ENCODE data around the gene PSG2. TPM values are rescaled to one million over a fixed set of nuclear protein-coding genes. Genes with fewer than 3 reads are reported as not detected.
"Not testable (repeated sequence)": the region's sequence is repeated elsewhere in the genome, so short reads cannot be mapped to it uniquely, and the experiment has no call there.

Gene PSG2
- total RNA-seq, 2 donors from 2014 or later = 0.15 TPM; not detected in 1

DNA sequence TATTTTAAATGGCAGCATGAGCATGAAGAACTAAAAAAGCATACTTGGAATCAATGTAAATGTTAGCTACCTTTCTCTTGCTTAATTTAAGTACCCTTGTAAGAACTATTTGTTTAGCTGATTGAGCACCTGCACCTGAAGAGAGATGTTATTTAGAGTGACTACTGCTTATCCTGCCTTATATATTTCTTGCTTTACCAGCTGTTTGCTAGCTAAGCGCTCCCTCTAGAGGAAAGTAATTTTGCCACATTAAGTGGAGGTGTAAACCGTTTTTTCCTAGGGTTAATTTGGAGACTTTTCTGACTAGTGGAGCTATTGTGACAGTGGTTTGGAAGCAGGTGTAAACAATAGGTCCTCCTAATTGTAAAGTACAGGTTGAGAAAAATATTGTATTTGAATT is 19.4 kb upstream of the PSG2 start:
- H3K27ac Mint-ChIP-seq = no peak overlapping the region
- peaks cover 14% of the 10 kb centered on the region for H3K9me3 Mint-ChIP-seq
- H3K27me3 Mint-ChIP-seq = peaks cover 4% of the 10 kb centered on the region
- ATAC-seq (replicated peaks) = no peak
- H3K36me3 Mint-ChIP-seq (ENCODE audit: low read depth) = no peaks in the 10 kb centered on the region
- H3K4me1 Mint-ChIP-seq = no peaks in the 10 kb centered on the region
- H3K4me3 Mint-ChIP-seq = no peak overlapping the region

DNA sequence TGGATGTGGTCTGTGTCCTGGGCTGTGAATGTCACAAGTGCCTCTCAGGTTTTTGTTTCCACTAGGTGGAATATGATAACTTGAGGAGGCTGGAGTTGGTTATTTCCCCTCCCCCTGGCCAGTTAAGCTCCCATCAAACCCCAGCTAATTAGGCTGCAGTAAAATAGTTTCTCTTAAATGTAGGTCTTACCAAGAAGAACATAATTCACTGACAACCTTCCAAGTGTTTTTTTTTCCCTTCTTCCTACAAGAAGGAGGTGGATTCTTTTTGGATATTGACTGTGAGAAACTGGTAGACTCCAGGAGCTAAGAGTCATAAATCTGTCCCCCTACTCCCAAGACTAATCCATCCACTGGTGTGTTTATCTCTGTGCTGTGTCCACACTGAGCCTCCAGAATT is 15.9 kb upstream of the PSG2 start:
- H3K4me3 Mint-ChIP-seq; ATAC-seq (replicated peaks); H3K9me3 Mint-ChIP-seq; H3K4me1 Mint-ChIP-seq; H3K36me3 Mint-ChIP-seq (ENCODE audit: low read depth); H3K27ac Mint-ChIP-seq: not testable (repeated sequence)
- H3K27me3 Mint-ChIP-seq = peaks cover 10% of the 10 kb centered on the region

DNA sequence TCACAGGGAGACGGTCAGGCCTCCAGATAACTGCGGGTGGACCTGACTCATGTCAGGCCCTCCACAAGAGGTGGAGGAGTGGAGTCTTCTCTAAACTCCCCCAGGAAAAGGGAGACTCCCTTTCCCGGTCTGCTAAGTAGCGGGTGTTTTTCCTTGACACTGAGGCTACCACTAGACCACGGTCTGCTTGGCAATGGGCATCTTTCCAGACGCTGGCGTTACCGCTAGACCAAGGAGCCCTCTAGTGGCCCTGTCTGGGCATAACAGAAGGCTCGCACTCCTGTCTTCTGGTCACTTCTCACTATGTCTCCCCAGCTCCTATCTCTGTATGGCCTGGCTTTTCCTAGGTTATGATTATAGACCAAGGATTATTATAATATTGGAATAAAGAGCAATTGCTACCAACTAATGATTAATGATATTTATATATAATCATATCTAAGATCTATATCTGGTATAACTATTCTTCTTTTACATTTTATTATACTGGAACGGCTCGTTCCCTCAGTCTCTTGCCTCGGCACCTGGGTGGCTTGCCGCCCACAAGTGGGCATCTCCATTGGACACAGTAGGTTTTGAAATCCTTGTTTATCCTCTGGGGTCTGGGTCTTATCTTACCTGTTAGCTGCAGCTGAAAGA is 5.3 kb upstream of the PSG2 start:
- H3K27me3 Mint-ChIP-seq = peaks cover 36% of the 10 kb centered on the region
- H3K4me1 Mint-ChIP-seq; H3K36me3 Mint-ChIP-seq (ENCODE audit: low read depth); H3K9me3 Mint-ChIP-seq; ATAC-seq (replicated peaks); H3K4me3 Mint-ChIP-seq; H3K27ac Mint-ChIP-seq: not testable (repeated sequence)

DNA sequence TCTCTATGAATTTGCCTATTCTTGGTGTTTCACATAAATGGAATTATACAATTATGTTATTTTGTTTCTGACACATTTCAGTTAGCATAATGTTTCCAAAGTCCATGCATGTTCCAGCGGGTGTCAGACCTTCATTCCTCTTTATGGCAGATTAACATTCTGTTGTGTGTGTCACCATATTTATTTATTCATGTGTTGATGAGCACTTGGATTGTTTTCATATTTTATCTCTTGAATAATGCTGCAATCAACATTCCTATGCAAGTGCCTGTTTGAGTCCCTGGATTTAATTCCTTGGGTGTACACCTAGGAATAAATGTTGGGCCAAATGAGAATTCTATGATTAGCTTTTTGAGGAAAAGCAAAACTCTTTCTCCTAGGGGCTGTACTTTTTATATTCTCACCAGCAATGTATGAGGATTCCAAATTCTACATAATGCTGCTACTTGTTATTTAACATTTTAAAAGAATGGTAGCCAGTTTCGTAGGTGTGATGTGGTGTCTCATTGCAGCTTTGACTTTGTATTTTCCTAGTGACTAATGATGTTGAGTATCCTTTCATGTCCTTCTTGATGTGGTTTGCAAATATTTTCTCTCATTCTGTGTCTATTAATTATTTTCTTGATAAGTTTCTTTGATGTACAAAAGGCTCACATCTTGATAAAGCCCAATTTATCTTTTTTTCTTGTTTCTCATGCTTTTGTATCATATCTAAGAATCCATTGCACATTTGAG is 3.5 kb upstream of the PSG2 start:
- not testable (repeated sequence) for H3K36me3 Mint-ChIP-seq (ENCODE audit: low read depth)

DNA sequence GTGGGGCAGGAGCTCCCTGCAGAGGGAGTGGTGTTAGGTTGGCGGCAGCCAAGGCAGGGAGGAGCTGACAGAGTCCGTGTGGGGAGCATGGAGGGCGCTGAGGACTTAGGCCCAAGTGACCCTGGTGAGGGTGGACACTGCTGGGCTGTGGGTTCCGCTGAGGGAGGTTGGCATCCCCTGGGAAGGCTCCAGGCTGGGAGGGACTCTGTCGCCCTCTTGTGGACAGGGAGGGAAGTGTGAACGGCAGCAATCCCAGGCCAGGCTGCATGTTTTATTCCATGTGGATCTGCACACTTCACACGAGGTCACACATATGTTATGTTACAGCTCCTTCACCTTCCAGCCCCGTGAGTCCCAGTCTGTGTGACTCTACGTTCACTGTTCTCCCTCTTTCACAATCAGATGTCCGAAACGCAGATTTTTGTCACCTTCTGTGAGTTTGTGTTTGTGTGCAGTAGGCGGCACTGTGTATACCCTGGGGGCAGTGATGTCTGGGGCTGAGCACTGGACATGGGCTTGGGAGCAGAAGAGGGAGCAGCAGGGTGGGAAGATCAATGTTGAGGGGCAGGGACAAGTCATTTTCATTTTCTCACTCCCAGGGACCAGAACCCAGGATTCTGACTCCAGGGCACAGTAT is 1.8 kb upstream of the PSG2 start:
- not testable (repeated sequence) for H3K4me1 Mint-ChIP-seq; H3K36me3 Mint-ChIP-seq (ENCODE audit: low read depth); H3K4me3 Mint-ChIP-seq; H3K27ac Mint-ChIP-seq; H3K9me3 Mint-ChIP-seq; ATAC-seq (replicated peaks)
- H3K27me3 Mint-ChIP-seq = peaks cover 24% of the 10 kb centered on the region

More for the DNA sequence above, 3.5 kb upstream of the PSG2 start:
- not testable (repeated sequence) for H3K4me3 Mint-ChIP-seq; H3K27ac Mint-ChIP-seq; H3K4me1 Mint-ChIP-seq; ATAC-seq (replicated peaks); H3K9me3 Mint-ChIP-seq
- H3K27me3 Mint-ChIP-seq = peaks cover 25% of the 10 kb centered on the region

DNA sequence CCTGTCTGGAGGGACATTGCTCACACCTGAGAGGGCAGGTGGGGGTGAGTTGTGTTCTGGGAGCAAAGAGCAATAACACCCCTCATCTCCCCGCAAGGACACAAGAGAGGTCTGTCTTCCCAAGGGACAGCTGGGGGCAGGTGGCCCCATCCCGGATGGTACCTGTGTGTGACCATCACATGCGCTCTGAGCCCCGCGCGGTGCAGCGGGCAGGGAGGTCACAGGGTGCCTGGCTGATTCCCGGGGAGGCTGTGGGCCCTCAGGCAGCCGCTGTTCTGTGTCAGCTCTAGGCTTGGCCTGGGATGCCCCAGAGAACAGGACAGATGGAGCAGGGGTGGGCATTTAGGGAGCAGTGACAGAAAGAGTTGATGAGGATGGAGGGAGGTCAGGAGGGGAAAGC is 1.2 kb upstream of the PSG2 start:
- peaks cover 22% of the 10 kb centered on the region for H3K27me3 Mint-ChIP-seq

DNA sequence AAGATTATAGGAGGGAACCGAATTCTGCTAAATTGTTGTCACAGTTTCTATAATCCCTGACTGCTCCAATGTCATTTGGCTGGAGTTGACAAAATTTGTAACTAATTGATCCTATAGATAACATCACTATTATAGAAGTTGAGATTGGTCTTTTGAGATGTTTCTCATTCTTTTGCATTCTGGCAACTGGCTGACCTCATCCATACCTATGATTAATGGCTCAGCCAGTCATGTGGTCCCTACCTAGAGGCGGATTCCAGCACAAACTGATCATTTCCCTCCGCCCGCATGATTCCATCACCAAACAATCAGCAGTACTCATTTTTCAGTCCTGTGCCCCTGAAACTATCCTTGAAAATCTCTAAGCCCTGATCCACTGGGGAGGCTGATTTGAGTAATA is 4.2 kb downstream of the PSG2 start:
- no peak overlapping the region for H3K27ac Mint-ChIP-seq
- no peak for ATAC-seq (replicated peaks)
- H3K27me3 Mint-ChIP-seq = peaks cover 8% of the 10 kb centered on the region
- H3K36me3 Mint-ChIP-seq (ENCODE audit: low read depth) = no peaks in the 10 kb centered on the region
- no peaks in the 10 kb centered on the region for H3K9me3 Mint-ChIP-seq
- no peak overlapping the region for H3K4me3 Mint-ChIP-seq
- no peaks in the 10 kb centered on the region for H3K4me1 Mint-ChIP-seq

More for the DNA sequence above, 1.2 kb upstream of the PSG2 start:
- H3K36me3 Mint-ChIP-seq (ENCODE audit: low read depth); H3K4me1 Mint-ChIP-seq; ATAC-seq (replicated peaks); H3K27ac Mint-ChIP-seq; H3K4me3 Mint-ChIP-seq; H3K9me3 Mint-ChIP-seq: not testable (repeated sequence)

DNA sequence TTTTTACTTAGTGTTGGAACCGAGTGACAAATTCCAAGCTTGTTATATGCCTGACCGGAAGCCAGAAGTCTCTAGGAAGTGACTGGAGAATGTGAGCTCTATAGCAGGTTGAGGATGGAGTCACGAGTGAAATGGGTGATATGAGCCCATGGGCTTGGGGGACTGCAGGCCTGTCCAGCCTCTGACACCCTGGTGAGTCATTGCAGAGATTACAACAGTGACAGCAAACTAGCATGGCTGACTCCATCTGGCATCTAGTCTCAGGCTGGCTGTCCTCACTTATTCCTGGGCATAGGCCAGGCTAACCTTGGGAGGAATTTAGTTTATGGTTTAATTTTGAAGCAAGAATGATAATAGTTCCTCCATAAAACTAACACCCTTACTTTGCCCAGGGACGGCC is 4.6 kb downstream of the PSG2 start:
- not testable (repeated sequence) for H3K36me3 Mint-ChIP-seq (ENCODE audit: low read depth); H3K27ac Mint-ChIP-seq; H3K9me3 Mint-ChIP-seq; H3K4me1 Mint-ChIP-seq; ATAC-seq (replicated peaks); H3K27me3 Mint-ChIP-seq; H3K4me3 Mint-ChIP-seq

DNA sequence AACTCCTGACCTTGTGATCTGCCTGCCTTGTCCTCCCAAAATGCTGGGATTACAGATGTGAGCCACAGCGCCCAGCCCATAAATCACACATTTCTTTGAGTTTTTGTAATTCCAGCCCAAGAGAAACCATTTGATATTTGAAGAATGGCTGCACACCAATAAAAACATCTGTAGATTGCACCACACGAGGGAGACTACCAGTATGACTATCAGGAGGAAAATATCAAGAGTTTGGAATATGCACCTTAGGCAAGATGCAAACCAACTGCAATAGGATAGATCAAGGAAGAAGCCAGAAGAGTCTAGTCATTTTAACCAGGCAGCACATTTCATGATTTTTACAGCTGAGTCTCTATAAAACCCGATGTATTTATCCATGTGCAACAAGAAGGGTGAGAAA is 20.1 kb downstream of the PSG2 start:
- not testable (repeated sequence) for H3K36me3 Mint-ChIP-seq (ENCODE audit: low read depth); ATAC-seq (replicated peaks); H3K4me3 Mint-ChIP-seq; H3K4me1 Mint-ChIP-seq; H3K9me3 Mint-ChIP-seq; H3K27ac Mint-ChIP-seq
- H3K27me3 Mint-ChIP-seq = peaks cover 32% of the 10 kb centered on the region

DNA sequence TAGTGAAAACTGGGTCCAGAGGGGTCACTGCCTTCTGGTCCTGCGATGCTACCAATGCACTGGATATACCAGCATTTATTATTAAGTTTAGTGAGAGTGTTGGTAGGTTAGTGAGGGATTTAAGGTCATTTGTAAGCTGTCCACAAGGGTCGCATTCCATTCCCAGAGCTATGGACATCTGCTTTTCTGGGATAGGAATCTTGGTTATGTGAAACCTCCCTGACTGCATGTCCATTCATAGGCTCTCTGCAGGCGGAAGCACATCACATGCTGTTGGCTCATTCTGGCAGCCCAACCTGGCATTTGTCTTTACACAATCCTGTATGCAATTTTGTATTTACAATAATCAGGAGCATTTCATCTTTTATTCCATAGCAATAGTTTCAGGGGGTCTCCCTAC is 21.2 kb downstream of the PSG2 start:
- not testable (repeated sequence) for H3K36me3 Mint-ChIP-seq (ENCODE audit: low read depth); H3K4me3 Mint-ChIP-seq; H3K4me1 Mint-ChIP-seq; ATAC-seq (replicated peaks); H3K9me3 Mint-ChIP-seq; H3K27ac Mint-ChIP-seq
- peaks cover 21% of the 10 kb centered on the region for H3K27me3 Mint-ChIP-seq

DNA sequence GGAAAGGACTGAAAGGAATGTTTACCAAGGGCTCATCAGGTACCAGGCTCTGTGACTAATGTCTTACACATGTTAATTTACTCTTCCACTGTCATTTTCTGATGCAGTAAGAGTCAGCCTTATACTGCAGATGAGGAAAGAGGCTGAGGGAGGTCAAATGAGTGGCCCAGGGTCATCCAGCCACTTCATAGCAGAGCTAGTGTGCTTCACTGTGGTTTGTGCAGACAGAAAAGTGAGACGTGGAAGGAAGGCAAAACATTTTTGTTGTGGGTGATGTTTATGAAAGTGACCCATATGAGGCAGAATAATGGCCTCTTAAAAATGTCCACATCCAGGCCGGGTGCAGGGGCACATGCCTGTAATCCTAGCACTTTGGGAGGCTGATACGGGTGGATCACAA is 22.2 kb downstream of the PSG2 start:
- H3K27me3 Mint-ChIP-seq = peaks cover 13% of the 10 kb centered on the region
- not testable (repeated sequence) for H3K9me3 Mint-ChIP-seq; H3K4me1 Mint-ChIP-seq; H3K36me3 Mint-ChIP-seq (ENCODE audit: low read depth); H3K27ac Mint-ChIP-seq; H3K4me3 Mint-ChIP-seq; ATAC-seq (replicated peaks)

DNA sequence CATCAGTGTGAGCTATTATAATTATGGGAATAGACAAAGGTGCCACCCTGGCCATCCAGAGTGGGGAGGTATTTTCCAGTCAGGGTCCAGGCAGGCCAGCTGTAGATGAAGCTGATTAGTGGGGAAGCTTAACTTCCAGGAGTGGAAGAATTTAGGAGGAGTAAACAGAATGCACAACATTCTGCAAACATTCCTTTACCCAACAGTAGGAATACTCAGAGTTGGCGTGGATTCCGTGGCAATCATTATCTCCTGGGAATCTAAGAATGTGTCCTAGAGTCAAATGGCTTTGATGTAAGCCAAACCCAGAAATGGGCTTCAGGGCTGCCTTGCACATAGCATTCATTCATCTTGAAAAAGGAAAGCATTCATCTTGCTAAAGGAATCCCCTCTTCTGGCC is 23.0 kb downstream of the PSG2 start:
- H3K4me1 Mint-ChIP-seq; H3K27ac Mint-ChIP-seq; H3K9me3 Mint-ChIP-seq; H3K36me3 Mint-ChIP-seq (ENCODE audit: low read depth); H3K4me3 Mint-ChIP-seq; ATAC-seq (replicated peaks): not testable (repeated sequence)
- H3K27me3 Mint-ChIP-seq = peaks cover 13% of the 10 kb centered on the region

DNA sequence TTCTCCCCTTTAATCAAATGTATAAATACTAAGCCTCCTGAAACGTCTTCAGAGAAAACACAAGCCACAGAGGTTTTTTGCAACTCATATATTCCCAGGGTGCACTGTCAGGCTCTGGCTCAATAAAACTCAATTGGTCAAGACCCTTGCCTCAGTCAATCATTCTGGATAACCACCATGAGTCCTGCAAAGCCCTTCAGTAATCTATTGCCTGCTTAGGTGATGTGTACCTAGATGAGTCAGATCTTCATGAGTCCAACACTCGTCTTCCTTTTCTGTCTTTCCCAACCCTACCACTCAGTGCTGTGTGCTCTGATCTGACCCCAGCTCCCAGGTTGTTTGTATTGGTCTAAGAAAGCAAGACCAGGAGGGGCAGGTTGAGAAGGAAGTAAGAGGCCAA is 24.1 kb downstream of the PSG2 start:
- peaks cover 13% of the 10 kb centered on the region for H3K27me3 Mint-ChIP-seq

DNA sequence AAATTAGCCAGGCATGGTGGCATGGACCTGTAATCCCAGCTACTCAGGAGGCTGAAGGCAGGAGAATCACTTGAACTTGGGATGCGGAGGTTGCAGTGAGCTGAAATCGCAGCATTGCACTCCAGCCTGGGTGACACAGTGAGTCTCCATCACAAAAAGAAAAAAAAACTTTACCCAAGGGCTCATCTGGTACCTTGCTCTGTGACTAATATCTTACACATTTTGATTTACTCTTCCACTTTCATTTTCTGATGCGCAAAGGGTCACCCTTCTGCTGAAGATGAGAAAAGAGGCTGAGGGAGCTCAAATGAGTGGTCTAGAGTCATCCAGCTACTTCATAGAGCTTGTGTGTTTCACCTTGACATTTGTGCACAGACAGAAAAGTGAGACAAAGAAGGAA is 34.5 kb downstream of the PSG2 start:
- not testable (repeated sequence) for H3K4me3 Mint-ChIP-seq; H3K4me1 Mint-ChIP-seq; ATAC-seq (replicated peaks); H3K27ac Mint-ChIP-seq; H3K9me3 Mint-ChIP-seq; H3K36me3 Mint-ChIP-seq (ENCODE audit: low read depth)
- H3K27me3 Mint-ChIP-seq = peaks cover 13% of the 10 kb centered on the region

More for the DNA sequence above, 24.1 kb downstream of the PSG2 start:
- peaks cover 11% of the 10 kb centered on the region for H3K9me3 Mint-ChIP-seq
- H3K4me3 Mint-ChIP-seq; H3K27ac Mint-ChIP-seq; ATAC-seq (replicated peaks); H3K36me3 Mint-ChIP-seq (ENCODE audit: low read depth); H3K4me1 Mint-ChIP-seq: not testable (repeated sequence)

DNA sequence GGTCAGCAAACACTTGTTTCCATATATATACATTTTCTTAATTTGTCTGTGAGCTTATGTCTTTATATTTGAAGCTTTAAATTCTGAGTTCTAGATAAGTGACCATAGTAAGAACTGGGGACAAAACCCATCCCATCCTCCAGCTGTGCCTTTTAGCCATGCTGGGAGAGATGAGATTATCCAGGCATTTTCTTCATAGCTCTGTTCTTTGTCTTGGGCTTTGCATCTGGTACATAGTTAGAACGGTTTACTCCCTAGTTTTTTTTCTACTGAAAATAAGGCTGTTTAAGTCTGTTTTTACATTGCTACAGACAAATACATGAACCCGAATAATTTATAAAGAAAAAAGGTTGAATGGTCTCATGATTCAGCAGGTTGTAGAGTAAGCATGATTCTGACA is 35.9 kb downstream of the PSG2 start:
- ATAC-seq (replicated peaks); H3K36me3 Mint-ChIP-seq (ENCODE audit: low read depth); H3K9me3 Mint-ChIP-seq; H3K27ac Mint-ChIP-seq; H3K4me3 Mint-ChIP-seq; H3K4me1 Mint-ChIP-seq: not testable (repeated sequence)
- peaks cover 13% of the 10 kb centered on the region for H3K27me3 Mint-ChIP-seq

All from activated T-helper 17 cell treated with anti-CD3 and anti-CD28 coated beads, Interleukin-2, amount 50 U/mL, for 72 hours (primary cell).